Measurements from ENCODE around the gene IKZF1.
A peak's percentile ranks its signal among the peaks of the same experiment; 100 is the strongest.

Gene IKZF1

GRCh38 chr7:50413561-50413960 is 109.0 kb downstream of the IKZF1 start:
- DNase-seq (ENCODE audit: low read depth) = no peak

DNA sequence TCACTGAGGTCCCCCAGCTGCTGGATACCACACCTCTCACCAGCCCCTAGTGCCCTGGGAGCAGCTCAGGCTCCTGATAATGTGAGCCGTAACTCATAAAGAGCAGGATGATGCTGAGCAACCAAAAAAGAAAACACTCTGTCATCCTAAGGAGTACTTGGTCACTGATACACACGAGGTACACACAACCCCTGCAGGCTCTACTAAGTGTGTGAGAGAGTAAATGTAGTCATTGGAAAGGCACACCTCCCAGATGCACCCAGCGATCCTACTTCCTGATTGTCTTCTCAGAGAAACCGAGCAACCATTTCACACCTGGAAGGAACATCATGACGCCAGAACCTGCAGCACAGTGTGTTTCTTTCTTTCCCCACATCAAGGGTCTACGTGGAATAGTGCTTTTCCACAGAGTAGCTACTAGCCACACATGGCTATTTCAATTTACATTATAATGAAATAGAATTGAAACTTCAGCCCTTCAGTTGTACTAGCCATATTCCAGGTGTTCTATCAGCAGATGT is 111.4 kb downstream of the IKZF1 start:
- no peak for DNase-seq (ENCODE audit: low read depth)

DNA sequence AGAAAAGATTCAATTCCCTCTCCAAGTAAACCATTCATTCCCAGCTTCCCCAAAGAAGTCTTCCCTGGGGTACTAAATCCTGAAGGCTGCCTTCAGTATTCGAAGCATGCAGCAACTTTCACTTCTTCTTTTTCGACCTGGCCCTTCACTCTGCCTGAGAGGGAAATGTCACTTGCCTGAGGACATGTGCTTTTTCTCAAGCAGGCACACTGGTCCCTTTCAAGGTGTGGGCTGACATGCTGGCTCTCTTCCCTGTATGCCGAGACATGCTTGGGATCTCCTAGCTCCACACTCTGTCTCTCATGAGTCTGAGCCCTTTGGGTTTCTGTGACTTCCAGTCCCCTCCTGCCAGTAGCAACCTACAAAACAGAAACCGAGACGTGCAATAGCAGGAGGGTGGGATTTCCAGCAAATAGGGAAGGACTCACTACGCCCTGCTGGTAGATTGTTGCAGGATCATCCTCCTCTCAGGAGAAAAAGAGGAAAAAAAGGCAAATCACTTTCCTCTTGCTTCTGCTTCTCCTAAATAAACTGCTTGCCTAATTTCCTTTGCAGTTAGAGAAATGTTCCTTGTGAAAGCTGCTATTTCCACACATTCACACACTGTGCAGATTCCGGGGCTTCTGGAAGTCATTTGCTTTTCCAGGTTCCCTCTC is 112.1 kb downstream of the IKZF1 start:
- no peak for DNase-seq (ENCODE audit: low read depth)

GRCh38 chr7:50418086-50418515 is 113.6 kb downstream of the IKZF1 start:
- DNase-seq (ENCODE audit: low read depth) = peak; percentile 51

- DNase-seq (ENCODE audit: low read depth) = no peak
Measured at GRCh38 chr7:50418526-50419290, 114.2 kb downstream of the IKZF1 start.

DNA sequence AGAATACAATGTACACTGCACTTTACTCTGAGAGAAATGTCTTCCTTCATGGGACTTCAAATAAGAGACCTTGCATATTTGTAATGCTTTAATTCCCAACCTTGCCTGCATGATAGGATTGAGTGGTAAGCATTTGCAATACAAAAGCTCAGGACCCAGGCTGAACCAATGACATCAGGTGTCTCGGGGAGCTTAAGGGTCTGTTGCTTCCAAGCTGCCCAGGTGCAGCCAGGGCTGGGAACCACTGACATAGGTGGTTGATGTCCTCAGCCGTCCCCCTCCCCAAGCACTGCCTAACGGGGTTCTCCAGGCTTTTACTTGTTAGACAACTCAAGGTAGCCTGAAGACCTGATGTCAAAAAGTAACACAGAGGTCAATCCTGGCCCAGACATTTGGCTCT is 116.5 kb downstream of the IKZF1 start:
- no peak for DNase-seq (ENCODE audit: low read depth)

- no peak for DNase-seq (ENCODE audit: low read depth)
Measured at GRCh38 chr7:50422858-50423257, 118.3 kb downstream of the IKZF1 start.

DNA sequence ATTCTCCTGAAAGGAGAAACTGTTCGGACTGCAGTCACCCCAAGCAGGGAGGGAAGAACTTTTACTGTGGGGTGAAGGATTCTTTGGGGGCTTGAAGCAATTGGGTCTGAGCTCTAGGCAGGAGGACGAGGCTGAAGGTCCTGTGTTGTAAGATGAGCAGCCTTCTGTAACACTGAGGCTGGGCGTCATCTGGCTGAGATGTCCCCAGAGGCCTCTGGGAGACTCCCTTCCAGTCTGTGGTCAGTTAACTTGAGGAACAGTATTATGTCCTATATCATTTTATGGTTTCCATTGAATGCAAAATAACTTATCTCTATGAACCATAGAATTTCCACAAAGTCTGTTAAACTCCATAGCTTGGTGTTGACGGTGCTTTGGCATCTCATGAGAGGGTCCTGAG is 119.3 kb downstream of the IKZF1 start:
- no peak for DNase-seq (ENCODE audit: low read depth)

DNA sequence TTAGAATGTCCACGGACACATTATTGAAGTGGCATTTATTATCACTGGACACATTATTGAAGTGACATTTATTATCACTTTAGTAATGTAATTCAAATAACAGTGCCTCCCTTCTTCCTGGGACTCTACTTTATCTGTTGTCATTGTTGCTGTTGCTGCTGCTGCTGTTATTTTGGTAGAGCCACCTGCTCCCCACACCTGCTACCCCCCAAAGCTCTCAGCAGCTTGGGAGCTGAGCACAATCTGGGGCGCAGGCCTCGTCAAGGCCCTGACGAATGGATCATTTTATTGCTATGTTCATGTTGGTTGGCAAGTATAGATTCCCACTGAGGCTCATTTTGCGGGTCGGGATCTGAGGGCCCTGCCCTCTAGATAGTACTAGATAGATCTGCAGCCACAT is 120.8 kb downstream of the IKZF1 start:
- no peak for DNase-seq (ENCODE audit: low read depth)

DNA sequence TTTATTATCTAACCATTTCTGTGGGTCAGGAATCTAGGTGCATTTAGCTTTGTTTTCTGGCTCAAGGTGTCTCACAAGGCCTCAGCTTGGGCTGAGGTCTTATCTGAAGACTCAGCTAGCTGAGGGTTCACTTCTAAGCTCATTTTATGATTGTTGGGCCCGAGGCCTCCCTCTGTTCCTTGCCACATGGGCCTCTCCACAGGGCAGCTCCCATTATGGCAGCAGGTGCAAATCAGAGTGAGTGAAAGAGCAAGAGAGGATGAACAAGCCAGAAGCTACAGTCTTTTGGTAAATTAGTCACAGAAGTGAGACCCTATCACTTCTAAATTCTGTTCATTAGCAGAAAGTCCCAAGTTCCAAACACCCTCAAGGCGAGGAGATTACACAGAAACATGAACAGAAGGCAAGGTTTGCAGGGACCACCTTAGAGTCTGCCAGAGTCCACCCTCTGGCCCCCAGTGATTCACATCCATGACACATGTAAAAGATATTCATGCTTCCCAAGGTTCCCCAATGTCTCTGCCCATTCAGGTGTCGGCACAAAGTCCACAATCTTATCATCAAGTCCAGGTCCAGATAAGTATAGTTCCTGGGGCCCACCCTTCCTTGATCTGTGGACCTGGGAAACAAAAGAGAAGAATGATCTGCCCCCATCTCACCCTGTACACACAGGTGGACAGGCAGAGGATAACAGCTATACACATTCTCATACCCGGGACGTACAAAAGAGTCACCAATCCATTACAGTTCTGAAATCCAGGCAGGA is 121.9 kb downstream of the IKZF1 start:
- DNase-seq (ENCODE audit: low read depth) = no peak

GRCh38 chr7:50427518-50427917 is 123.0 kb downstream of the IKZF1 start:
- DNase-seq (ENCODE audit: low read depth) = no peak

GRCh38 chr7:50428911-50429310 is 124.4 kb downstream of the IKZF1 start:
- DNase-seq (ENCODE audit: low read depth) = no peak

DNA sequence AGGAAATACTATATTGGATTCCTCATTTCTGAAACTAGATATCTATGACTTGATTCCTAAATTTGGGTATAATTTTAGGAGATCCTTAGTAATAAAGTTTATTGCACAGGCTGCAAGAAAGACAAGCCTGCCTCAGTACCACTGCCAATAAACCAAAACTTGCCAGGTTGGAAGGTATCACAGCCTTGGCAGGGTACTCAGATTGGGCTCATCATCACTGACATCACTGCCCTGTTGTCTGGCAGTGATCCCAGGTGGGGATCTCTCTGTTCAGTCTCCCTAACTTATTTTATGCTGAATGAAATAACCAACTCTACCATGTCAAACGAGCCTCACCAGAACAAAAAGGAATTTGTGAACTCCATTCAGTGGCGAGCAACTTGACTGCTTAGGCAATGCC is 126.8 kb downstream of the IKZF1 start:
- no peak for DNase-seq (ENCODE audit: low read depth)

DNA sequence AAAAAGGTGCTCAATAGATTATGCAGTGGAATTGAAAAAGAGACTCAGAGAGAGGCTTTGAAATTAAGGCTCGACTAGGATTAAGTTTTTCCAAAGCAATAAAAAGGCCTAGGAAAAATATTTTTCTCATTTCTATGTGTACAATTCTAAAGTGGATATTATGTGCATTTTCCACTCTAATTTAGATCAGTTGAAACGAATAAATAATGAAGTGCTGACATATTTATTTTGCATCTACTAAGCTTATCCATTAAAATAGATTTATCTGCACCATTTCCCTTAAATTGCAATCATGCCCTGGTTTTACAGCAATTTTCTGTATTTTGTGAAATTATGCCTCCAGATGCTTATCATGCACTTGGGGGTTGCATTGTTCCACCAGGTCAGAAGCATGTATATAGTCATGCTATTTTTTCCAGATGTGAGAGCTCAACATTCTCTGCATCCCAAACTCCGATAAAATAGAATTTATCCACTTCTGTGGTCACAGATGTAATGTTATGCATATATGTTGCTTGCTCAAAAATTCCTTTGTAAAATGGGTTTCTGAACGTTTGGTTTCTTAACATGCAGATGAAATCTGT is 127.3 kb downstream of the IKZF1 start:
- DNase-seq (ENCODE audit: low read depth) = no peak

DNA sequence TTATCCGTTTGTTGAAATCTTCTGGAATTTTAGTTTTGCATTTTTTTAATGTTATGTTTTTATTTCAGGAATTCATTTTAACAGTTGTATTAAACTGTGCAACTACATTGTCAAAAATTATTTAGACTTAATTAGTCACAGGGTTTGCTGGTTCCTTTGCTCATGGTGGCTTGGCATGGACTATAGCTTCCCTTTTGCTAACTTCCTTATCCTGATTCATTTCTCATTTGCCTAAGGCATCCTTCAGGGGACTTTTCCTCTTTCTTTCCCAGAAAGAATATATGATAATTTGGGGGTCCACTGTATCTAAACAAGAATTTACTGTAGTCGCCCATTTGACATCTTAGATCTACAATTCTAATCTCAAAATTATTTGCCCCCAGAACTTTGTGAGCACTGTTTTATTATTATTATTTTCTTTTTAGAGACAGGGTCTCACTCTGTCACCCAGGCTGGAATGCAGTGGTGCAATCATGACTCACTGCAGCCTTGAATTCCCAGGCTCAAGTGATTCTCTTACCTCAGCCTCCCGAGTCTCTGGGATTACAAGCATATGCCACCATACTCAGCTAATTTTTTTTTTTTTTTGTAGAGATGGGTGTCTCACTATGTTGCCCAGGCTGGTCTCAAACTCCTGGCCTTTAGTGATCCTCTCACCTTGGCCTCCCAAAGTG is 131.8 kb downstream of the IKZF1 start:
- DNase-seq (ENCODE audit: low read depth) = no peak

DNA sequence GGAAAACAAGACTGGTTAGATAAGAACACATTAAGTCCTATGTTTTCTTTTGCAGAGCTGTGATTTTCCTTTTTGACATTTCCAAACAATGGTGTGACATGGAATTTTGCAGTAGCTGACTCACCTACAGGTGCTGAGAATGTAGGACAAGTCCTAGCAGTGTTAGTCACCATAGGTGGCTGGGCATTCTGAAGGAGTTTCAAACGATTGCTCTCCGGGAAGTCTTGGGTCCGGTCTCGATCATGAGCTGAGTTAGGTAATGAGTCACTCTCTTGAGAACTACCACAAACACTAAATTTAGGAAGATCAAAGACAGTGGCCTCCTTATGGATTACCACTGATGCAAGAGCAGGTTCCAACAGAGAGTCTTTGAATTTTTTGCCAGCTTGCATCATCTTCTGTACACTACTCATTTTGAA is 142.0 kb downstream of the IKZF1 start:
- DNase-seq (ENCODE audit: low read depth) = peak; percentile 7

DNA sequence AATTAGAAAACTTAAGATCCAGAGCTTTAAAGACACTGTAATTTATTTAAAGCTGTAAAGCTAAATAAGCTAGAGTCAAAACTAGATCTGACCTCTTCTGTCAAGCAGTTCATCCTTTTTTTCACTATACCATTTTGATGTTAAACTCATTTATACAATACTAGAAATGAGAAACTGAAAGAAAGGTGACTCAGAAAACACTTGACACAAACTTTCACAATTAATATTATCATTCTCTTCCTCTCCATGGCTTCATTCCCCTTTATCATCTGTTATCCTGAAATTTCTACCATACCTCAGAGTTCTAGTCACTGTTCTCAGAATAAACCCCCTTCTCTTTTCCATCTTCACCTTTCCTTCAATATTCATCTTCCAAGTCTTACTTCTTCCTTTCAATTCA is 144.3 kb downstream of the IKZF1 start:
- no peak for DNase-seq (ENCODE audit: low read depth)

- no peak for DNase-seq (ENCODE audit: low read depth)
Measured at GRCh38 chr7:50449501-50449880, 145.0 kb downstream of the IKZF1 start.

DNA sequence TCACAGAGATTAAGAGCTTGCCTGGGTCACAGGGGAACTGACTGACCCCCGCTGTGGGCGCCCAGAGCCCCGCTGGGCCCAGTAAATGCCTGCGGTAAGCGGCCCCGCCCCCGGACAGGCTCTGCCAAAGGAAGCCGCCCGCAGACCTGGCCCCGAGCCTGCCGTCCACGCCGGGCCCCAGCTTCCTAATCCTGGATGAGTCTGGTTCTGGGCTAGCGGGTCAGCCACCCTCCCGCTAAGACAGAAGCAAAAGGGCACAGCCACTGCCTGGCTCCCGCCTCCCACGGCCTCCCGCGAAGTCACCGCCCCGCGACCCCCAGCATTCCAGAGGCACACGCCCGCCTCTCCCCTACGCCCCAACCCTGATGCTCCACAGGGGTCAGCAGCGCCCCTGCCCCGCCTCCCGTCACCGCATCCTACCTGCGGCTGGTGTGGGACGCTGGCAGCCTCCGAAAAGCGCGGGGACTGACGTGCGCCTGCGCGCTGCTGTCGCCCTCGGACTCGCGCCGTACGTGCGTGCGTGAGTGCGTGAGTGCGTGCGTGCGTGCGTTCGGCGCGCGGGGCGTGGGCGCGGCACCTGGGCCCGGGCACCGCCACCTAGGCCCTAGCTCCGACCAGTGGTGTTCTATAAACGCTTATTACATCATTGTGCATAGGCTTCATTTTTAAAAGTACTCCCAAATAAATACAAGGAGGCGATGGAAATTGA is 145.5 kb downstream of the IKZF1 start, which contains the start of gene FIGNL1:
TSS of gene FIGNL1 (minus strand) at position 470 of the 709 bp plus-strand sequence. CDS start 3,063 bp downstream, outside the sequence.
- peak; percentile 24 for DNase-seq (ENCODE audit: low read depth)

- DNase-seq (ENCODE audit: low read depth) = no peak
Measured at GRCh38 chr7:50450590-50451032, 146.1 kb downstream of the IKZF1 start.
